H9 (cell line): ENCODE measurements around the gene GARIN5A. TPM values are rescaled to one million over a fixed set of nuclear protein-coding genes. Genes with fewer than 3 reads are reported as not detected.

ENCODE experiments used
- DNase-seq: peaks from one replicate; pipeline ENCODE4 v3.0.0-alpha.2; 2017
- H2AFZ ChIP-seq: one replicate; pipeline ENCODE4 v1.6.1; 2013; ENCODE audit warnings: mild to moderate bottlenecking, low read length, control low read depth, moderate library complexity
- H2AK5ac ChIP-seq: 2 replicates; pipeline ENCODE4 v1.6.1; 2013; ENCODE audit warnings: low read length, control low read depth, mixed read lengths; ENCODE audit not compliant: insufficient read length
- H2BK120ac ChIP-seq: one replicate; pipeline ENCODE4 v1.6.1; 2013; ENCODE audit warnings: low read depth, mild to moderate bottlenecking, low read length, control low read depth, inconsistent platforms; ENCODE audit not compliant: poor library complexity, severe bottlenecking
- H2BK12ac ChIP-seq: 2 replicates; pipeline ENCODE4 v1.6.1; 2013; ENCODE audit warnings: low read length, control low read depth, mixed read lengths, low read depth; ENCODE audit not compliant: insufficient read length
- H2BK15ac ChIP-seq: 2 replicates; pipeline ENCODE4 v1.6.1; 2013; ENCODE audit warnings: low read depth, low read length, control low read depth
- H2BK20ac ChIP-seq: one replicate; pipeline ENCODE4 v1.6.1; 2013; ENCODE audit warnings: low read depth, mild to moderate bottlenecking, low read length, control low read depth, inconsistent platforms; ENCODE audit not compliant: poor library complexity, severe bottlenecking
- H2BK5ac ChIP-seq: 2 replicates; pipeline ENCODE4 v1.6.1; 2013; ENCODE audit warnings: low read length, control low read depth, mixed read lengths; ENCODE audit not compliant: insufficient read length
- H3K14ac ChIP-seq: 2 replicates; pipeline ENCODE4 v1.6.1; 2013; ENCODE audit warnings: low read length, control low read depth; ENCODE audit not compliant: insufficient read depth
- H3K18ac ChIP-seq: 2 replicates; pipeline ENCODE4 v1.6.1; 2013; ENCODE audit warnings: low read depth, mild to moderate bottlenecking, mixed read lengths, low read length, control low read depth; ENCODE audit not compliant: insufficient read length
- H3K23ac ChIP-seq: 2 replicates; pipeline ENCODE4 v1.6.1; 2013; ENCODE audit warnings: low read length, control low read depth, mixed read lengths, low read depth; ENCODE audit not compliant: insufficient read length
- H3K23me2 ChIP-seq: 2 replicates; pipeline ENCODE4 v1.6.1; 2013; ENCODE audit warnings: low read depth, mild to moderate bottlenecking, mixed read lengths, low read length, control low read depth; ENCODE audit not compliant: insufficient read length, poor library complexity, severe bottlenecking
- H3K27ac ChIP-seq: 2 replicates; pipeline ENCODE4 v1.5.1; 2013; ENCODE audit warnings: low read length, control low read depth, mixed read lengths, low read depth; ENCODE audit not compliant: insufficient read length
- H3K27me3 ChIP-seq: 2 replicates; pipeline ENCODE4 v1.6.1; 2013; ENCODE audit warnings: low read length, control low read depth, inconsistent platforms; ENCODE audit not compliant: insufficient read depth
- H3K4ac ChIP-seq: 2 replicates; pipeline ENCODE4 v1.6.1; 2013; ENCODE audit warnings: low read depth, mild to moderate bottlenecking, control low read depth, inconsistent platforms, low read length, moderate library complexity
- H3K4me1 ChIP-seq: 2 replicates; pipeline ENCODE4 v1.6.1; 2013; ENCODE audit warnings: low read length, control low read depth, inconsistent platforms; ENCODE audit not compliant: insufficient read depth
- H3K4me2 ChIP-seq: 2 replicates; pipeline ENCODE4 v1.6.1; 2013; ENCODE audit warnings: low read length, control low read depth, mixed read lengths; ENCODE audit not compliant: insufficient read length, insufficient read depth
- H3K56ac ChIP-seq: 2 replicates; pipeline ENCODE4 v1.6.1; 2013; ENCODE audit warnings: low read depth, mild to moderate bottlenecking, mixed read lengths, low read length, control low read depth; ENCODE audit not compliant: insufficient read length
- H3K79me1 ChIP-seq: 2 replicates; pipeline ENCODE4 v1.6.1; 2013; ENCODE audit warnings: low read depth, mild to moderate bottlenecking, moderate library complexity, low read length, control low read depth, inconsistent platforms; ENCODE audit not compliant: insufficient read depth, poor library complexity, severe bottlenecking
- H3K79me2 ChIP-seq: 2 replicates; pipeline ENCODE4 v1.6.1; 2013; ENCODE audit warnings: low read length, control low read depth, inconsistent platforms; ENCODE audit not compliant: insufficient read depth
- H3K9ac ChIP-seq: 2 replicates; pipeline ENCODE4 v1.6.1; 2013; ENCODE audit warnings: low read length, control low read depth, mixed read lengths; ENCODE audit not compliant: insufficient read length; ENCODE audit errors: extremely low read depth
- H3K9me3 ChIP-seq: one replicate; pipeline ENCODE4 v1.6.1; 2013; ENCODE audit warnings: low read depth, low read length, inconsistent platforms; ENCODE audit not compliant: control insufficient read depth
- H3T11ph ChIP-seq: one replicate; pipeline ENCODE4 v1.6.1; 2013; ENCODE audit warnings: mild to moderate bottlenecking, low read length, control low read depth, inconsistent platforms
- H4K20me1 ChIP-seq: one replicate; pipeline ENCODE4 v1.6.1; 2013; ENCODE audit not compliant: control insufficient read depth, insufficient read length, insufficient read depth
- H4K5ac ChIP-seq: 2 replicates; pipeline ENCODE4 v1.6.1; 2013; ENCODE audit warnings: low read depth, mild to moderate bottlenecking, mixed read lengths, low read length, control low read depth; ENCODE audit not compliant: insufficient read length
- H4K8ac ChIP-seq: replicated peaks from 2 replicates; pipeline ENCODE4 v1.6.1; 2013; ENCODE audit warnings: low read length, control low read depth, mixed read lengths, low read depth; ENCODE audit not compliant: insufficient read length
- H4K91ac ChIP-seq: 2 replicates; pipeline ENCODE4 v1.6.1; 2013; ENCODE audit warnings: low read depth, mild to moderate bottlenecking, moderate library complexity, mixed read lengths, low read length, control low read depth; ENCODE audit not compliant: insufficient read length
- H3K27ac Mint-ChIP-seq, 3 experiments: 2 replicates in 2 of 3; 3 replicates in 1 of 3; pipeline ENCODE4 v1.8.0; 2020 to 2021; ENCODE audit warnings: mixed read lengths in 3 of 3, mild to moderate bottlenecking in 1 of 3, moderate library complexity in 1 of 3
- H3K27me3 Mint-ChIP-seq: 2 replicates; pipeline ENCODE4 v1.8.0; 2021; ENCODE audit warnings: low read depth, mild to moderate bottlenecking, moderate library complexity, mixed read lengths
- H3K36me3 Mint-ChIP-seq, 3 experiments: 2 replicates in 2 of 3; 3 replicates in 1 of 3; pipeline ENCODE4 v1.8.0; 2020 to 2021; ENCODE audit warnings: low read depth in 3 of 3, mixed read lengths in 3 of 3; ENCODE audit not compliant: insufficient read depth in 1 of 3
- H3K4me1 Mint-ChIP-seq, 2 experiments: 2 replicates each; pipeline ENCODE4 v1.8.0; 2020; ENCODE audit warnings: mixed read lengths in 2 of 2
- H3K4me3 Mint-ChIP-seq, 2 experiments: 2 replicates in 1 of 2; 3 replicates in 1 of 2; pipeline ENCODE4 v1.8.0; 2020 to 2021; ENCODE audit warnings: mild to moderate bottlenecking in 2 of 2, mixed read lengths in 2 of 2, moderate library complexity in 1 of 2
- H3K9me3 Mint-ChIP-seq, 2 experiments: 2 replicates in 1 of 2; 3 replicates in 1 of 2; pipeline ENCODE4 v1.8.0; 2020; ENCODE audit warnings: mild to moderate bottlenecking in 2 of 2, mixed read lengths in 2 of 2, moderate library complexity in 1 of 2
- CTCF ChIP-seq: fragments of 200-600 bp; sonication (generic); conservative IDR thresholded peaks from 3 replicates; pipeline ENCODE4 v1.8.0; 2021; ENCODE audit warnings: antibody characterized with exemption, mild to moderate bottlenecking
- WGBS: extraction: QIAGEN DNeasy Blood & Tissue Kit; methylation state at CpG from one replicate; pipeline ENCODE4 v1.1.7; 2013; ENCODE audit warnings: missing lambda C conversion rate, low lambda C conversion rate, mixed read lengths; ENCODE audit not compliant: insufficient read length; ENCODE audit errors: extremely low coverage; 5-methylcytosine and 5-hydroxymethylcytosine counted together
- total RNA-seq: library from RNA; stranded (reverse); gene quantifications from 2 replicates; pipeline ENCODE4 v1.2.1, GENCODE V29; 2021

The GARIN5A gene
- total RNA-seq, 1 experiment from 2014 or later, result 9.5 TPM

- Mint-ChIP-seq H3K36me3 (peaks cover 0 to 2% (median 0%) of the 10 kb centered on the region in 3 experiments; a peak in 2 of 7 replicates), H3K4me3 (no peak overlapping the region), H3K9me3 (no peaks in the 10 kb centered on the region; a peak in 1 of 5 replicates), H3K27me3 (peaks cover 16% of the 10 kb centered on the region), H3K27ac (no peak overlapping the region), H3K4me1 (peaks cover 22 to 25% of the 10 kb centered on the region in 2 experiments)
- Histone ChIP-seq H2BK5ac (no peak overlapping the region), H2BK120ac (no peak overlapping the region), H2BK15ac (no peak overlapping the region; the same call in 1 of the 2 replicates), H4K8ac (no peak overlapping the region), H3K27me3 (no peaks in the 10 kb centered on the region), H4K91ac (no peak overlapping the region), H3K56ac (no peak overlapping the region), H2BK12ac (no peak overlapping the region), H2AK5ac (no peak overlapping the region), H3K23ac (no peak overlapping the region), H3K27ac (no peak overlapping the region), H4K20me1 (no peaks in the 10 kb centered on the region), H3K4me2 (no peak overlapping the region), H3K79me2 (no peaks in the 10 kb centered on the region), H3T11ph (no peak overlapping the region), H3K9ac (no peak overlapping the region), H3K14ac (no peak overlapping the region; the same call in 1 of the 2 replicates), H2BK20ac (no peak overlapping the region), H3K23me2 (peaks cover 12% of the 10 kb centered on the region), H4K5ac (no peak overlapping the region), H3K4ac (no peak overlapping the region), H3K9me3 (no peaks in the 10 kb centered on the region), H3K18ac (no peak overlapping the region), H3K79me1 (no peaks in the 10 kb centered on the region), H3K4me1 (peaks cover 3% of the 10 kb centered on the region; the same call in 1 of the 2 replicates), H2AFZ (no peak overlapping the region)
- no peak for TF ChIP-seq CTCF
- no peak for DNase-seq
- no CpG with 5 or more reads among the region's 12 CpGs for WGBS
These were observed 41.0 kb downstream of the GARIN5A start for GRCh38 chr19:50435627-50436026.
